K562 (cell line): ENCODE results near the gene GUK1. TPM values are rescaled to one million over a fixed set of nuclear protein-coding genes. Genes with fewer than 3 reads are reported as not detected.

Source experiments
- CXXC5 ChIP-seq: fragments of 250-450 bp; sonication (Bioruptor Pico); IDR thresholded peaks from 2 replicates; pipeline ENCODE4 v1.8.0; 2022; ENCODE audit warnings: inconsistent platforms, mild to moderate bottlenecking, moderate library complexity
- IFI16 ChIP-seq: fragments of 250-450 bp; sonication (Bioruptor Pico); IDR thresholded peaks from 2 replicates; pipeline ENCODE4 v2.1.2; 2022; ENCODE audit warnings: mild to moderate bottlenecking, inconsistent platforms
- IRF2 ChIP-seq: sonication (generic); formaldehyde crosslinking; IDR thresholded peaks from 2 replicates; pipeline ENCODE4 v1.8.1; 2022; ENCODE audit warnings: mild to moderate bottlenecking, missing genetic modification reagents
- NCOR1 ChIP-seq: fragments of 450-650 bp; IDR thresholded peaks from 2 replicates; pipeline ENCODE4 v1.6.1; 2016; ENCODE audit warnings: mild to moderate bottlenecking, moderate library complexity
- PRMT5 ChIP-seq: sonication (generic); formaldehyde crosslinking; IDR thresholded peaks from 2 replicates; pipeline ENCODE4 v1.5.0; 2020; ENCODE audit warnings: missing genetic modification reagents
- TGIF2 ChIP-seq: sonication (generic); formaldehyde crosslinking; IDR thresholded peaks from 2 replicates; pipeline ENCODE4 v1.8.1; 2022; ENCODE audit warnings: mild to moderate bottlenecking, missing genetic modification reagents, moderate library complexity
- ZBED1 ChIP-seq: IDR thresholded peaks from 2 replicates; pipeline ENCODE4 v1.6.1; 2014
- ZNF224 ChIP-seq: sonication (generic); formaldehyde crosslinking; IDR thresholded peaks from 2 replicates; pipeline ENCODE4 v1.8.0; 2022; ENCODE audit warnings: mild to moderate bottlenecking, missing genetic modification reagents
- ZNF316 ChIP-seq: fragments of 450-650 bp; IDR thresholded peaks from 2 replicates; pipeline ENCODE4 v1.6.1; 2016
- ZNF324 ChIP-seq: fragments of 250-450 bp; sonication (Bioruptor Pico); IDR thresholded peaks from 2 replicates; pipeline ENCODE4 v1.4.0; 2020; ENCODE audit warnings: mild to moderate bottlenecking
- ZNF695 ChIP-seq: fragments of 450-650 bp; formaldehyde crosslinking; IDR thresholded peaks from 2 replicates; pipeline ENCODE4 v1.4.0; 2020; ENCODE audit warnings: mild to moderate bottlenecking, moderate library complexity
- polyA plus RNA-seq, 8 experiments: library from polyadenylated mRNA; depleted of rRNA in 4 of 8; stranded (reverse) in 5 of 8; unstranded in 3 of 8; fragments of >200 nt; fragmentation: Nextera tagmentation in 2 of 8; fragmentation: Illumina TruSeq in 1 of 8; extraction: Ambion mirVana in 2 of 8; extraction: Trizol in 1 of 8; gene quantifications; 2 replicates each; pipeline versions ENCODE4 v1.2.1 to v1.2.3, GENCODE V29; 2011 to 2014; ENCODE audit warnings: inconsistent platforms in 1 of 8, missing spikeins in 1 of 8
- total RNA-seq, 7 experiments: library from RNA; depleted of rRNA in 6 of 7; stranded (reverse); fragments of >200 nt in 6 of 7; fragmentation: Illumina TruSeq in 2 of 7; extraction: Trizol in 2 of 7; gene quantifications; 2 replicates each; pipeline versions ENCODE4 v1.2.1 to v1.2.3, GENCODE V29; 2011 to 2021; ENCODE audit warnings: low replicate concordance in 1 of 7
- TF ChIP-seq, protein P1 (sequence below): fragments of 250-450 bp; sonication (Bioruptor Pico); IDR thresholded peaks from 2 replicates; pipeline ENCODE4 v1.4.0; 2020
- TF ChIP-seq, protein P2 (sequence below): fragments of 450-650 bp; conservative IDR thresholded peaks from 2 replicates; pipeline ENCODE4 v1.6.1; 2016; ENCODE audit warnings: missing genetic modification characterization, low read depth, mild to moderate bottlenecking, missing compliant biosample characterization, moderate library complexity
- TF ChIP-seq, protein P3 (sequence below), 2 experiments: fragments of 250-450 bp in 1 of 2; fragments of 450-650 bp in 1 of 2; sonication (Bioruptor Pico) in 1 of 2; IDR thresholded peaks; 2 replicates each; pipeline versions ENCODE4 v1.6.1 to v1.8.0; 2016 to 2021; ENCODE audit warnings: mild to moderate bottlenecking in 2 of 2, moderate library complexity in 2 of 2, missing compliant biosample characterization in 1 of 2, missing genetic modification characterization in 1 of 2
- TF ChIP-seq, protein P4 (sequence below), 2 experiments: fragments of 450-650 bp; IDR thresholded peaks; 2 replicates each; pipeline ENCODE4 v1.6.1; 2016
- TF ChIP-seq, protein P5 (sequence below): fragments of 250-450 bp; sonication (Bioruptor Pico); IDR thresholded peaks from 2 replicates; pipeline ENCODE4 v1.6.1; 2021; ENCODE audit warnings: mild to moderate bottlenecking
- TF ChIP-seq, protein P6 (sequence below): fragments of 250-450 bp; sonication (Bioruptor Pico); IDR thresholded peaks from 2 replicates; pipeline ENCODE4 v1.8.0; 2022; ENCODE audit warnings: moderate library complexity, mild to moderate bottlenecking, inconsistent platforms

Gene GUK1
- total and polyA plus RNA-seq, 9 of the 15 experiments (the other 6 are each of a cell fraction or from before 2014, with no cell fraction given) = 7.0 to 331 (median 132) TPM

DNA sequence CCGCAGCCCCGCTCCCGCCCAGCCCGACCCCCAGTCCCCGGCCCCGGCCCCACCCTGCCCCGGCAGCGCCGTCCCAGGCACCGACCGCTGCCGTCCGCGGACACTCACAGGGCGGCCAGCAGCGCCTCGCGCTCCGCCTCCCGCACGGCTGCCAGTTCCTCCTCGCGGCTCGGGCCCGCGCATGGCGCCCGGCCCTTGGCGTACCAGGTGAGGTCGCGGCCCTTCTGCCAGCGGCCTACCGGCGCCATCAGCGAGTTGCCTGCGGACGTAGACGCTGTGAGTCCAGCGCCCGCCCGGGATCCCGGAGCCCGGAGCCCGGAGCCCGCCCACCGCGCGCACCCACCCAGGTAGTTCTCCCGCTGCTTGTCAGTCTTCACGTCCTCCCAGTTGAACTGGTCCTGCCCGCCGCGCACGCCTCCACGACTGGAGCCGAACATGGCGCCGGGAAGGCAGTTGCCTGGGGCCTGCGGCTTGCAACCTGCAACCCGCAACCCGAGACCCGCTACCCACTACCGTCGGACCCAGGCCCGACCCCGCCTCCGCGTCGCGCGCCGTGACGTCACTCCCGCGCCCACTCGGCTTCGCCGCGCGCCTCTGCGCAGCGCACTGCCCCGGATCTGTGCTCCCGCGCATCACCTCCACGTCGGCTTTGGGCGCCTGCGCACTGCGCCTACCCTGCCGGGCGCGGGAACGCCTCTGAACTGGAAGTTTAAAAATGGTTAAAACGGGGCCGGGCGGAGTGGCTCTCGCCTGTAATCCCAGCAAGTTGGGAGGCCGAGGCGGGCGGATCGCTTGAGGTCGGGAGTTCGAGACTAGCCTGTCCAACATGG, 37.1 kb upstream of the GUK1 start, which contains the start of gene C1orf35 (continued):
- TF ChIP-seq NCOR1 = no peak; the same call in 1 of the 2 replicates
- TF ChIP-seq, protein P1, sequence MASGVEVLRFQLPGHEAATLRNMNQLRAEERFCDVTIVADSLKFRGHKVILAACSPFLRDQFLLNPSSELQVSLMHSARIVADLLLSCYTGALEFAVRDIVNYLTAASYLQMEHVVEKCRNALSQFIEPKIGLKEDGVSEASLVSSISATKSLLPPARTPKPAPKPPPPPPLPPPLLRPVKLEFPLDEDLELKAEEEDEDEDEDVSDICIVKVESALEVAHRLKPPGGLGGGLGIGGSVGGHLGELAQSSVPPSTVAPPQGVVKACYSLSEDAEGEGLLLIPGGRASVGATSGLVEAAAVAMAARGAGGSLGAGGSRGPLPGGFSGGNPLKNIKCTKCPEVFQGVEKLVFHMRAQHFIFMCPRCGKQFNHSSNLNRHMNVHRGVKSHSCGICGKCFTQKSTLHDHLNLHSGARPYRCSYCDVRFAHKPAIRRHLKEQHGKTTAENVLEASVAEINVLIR (CRISPR knock-in tag) = peak; percentile 100
- TF ChIP-seq ZNF224 (CRISPR knock-in tag) = no peak
- TF ChIP-seq TGIF2 (CRISPR knock-in tag) = peak; percentile 27; the same call in 1 of the 2 replicates
- TF ChIP-seq, protein P2, sequence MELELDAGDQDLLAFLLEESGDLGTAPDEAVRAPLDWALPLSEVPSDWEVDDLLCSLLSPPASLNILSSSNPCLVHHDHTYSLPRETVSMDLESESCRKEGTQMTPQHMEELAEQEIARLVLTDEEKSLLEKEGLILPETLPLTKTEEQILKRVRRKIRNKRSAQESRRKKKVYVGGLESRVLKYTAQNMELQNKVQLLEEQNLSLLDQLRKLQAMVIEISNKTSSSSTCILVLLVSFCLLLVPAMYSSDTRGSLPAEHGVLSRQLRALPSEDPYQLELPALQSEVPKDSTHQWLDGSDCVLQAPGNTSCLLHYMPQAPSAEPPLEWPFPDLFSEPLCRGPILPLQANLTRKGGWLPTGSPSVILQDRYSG (tag) = no peak
- TF ChIP-seq, protein P3, sequence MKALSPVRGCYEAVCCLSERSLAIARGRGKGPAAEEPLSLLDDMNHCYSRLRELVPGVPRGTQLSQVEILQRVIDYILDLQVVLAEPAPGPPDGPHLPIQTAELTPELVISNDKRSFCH (CRISPR knock-in tag; IDR thresholded peaks at IDR 0.05) = no peak
- TF ChIP-seq, protein P3 (tag; IDR thresholded peaks at IDR 0.05) = peak; percentile 32; the same call in 1 of the 2 replicates
- TF ChIP-seq ZNF316 = no peak
- no peak for TF ChIP-seq PRMT5 (CRISPR knock-in tag)
- TF ChIP-seq, protein P4, sequence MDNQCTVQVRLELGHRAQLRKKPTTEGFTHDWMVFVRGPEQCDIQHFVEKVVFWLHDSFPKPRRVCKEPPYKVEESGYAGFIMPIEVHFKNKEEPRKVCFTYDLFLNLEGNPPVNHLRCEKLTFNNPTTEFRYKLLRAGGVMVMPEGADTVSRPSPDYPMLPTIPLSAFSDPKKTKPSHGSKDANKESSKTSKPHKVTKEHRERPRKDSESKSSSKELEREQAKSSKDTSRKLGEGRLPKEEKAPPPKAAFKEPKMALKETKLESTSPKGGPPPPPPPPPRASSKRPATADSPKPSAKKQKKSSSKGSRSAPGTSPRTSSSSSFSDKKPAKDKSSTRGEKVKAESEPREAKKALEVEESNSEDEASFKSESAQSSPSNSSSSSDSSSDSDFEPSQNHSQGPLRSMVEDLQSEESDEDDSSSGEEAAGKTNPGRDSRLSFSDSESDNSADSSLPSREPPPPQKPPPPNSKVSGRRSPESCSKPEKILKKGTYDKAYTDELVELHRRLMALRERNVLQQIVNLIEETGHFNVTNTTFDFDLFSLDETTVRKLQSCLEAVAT (IDR thresholded peaks at IDR 0.05) = peak in 1 of 2 experiments; percentile 15; a peak in 1 of 4 replicates
- TF ChIP-seq ZNF324 = no peak
- no peak for TF ChIP-seq IRF2 (CRISPR knock-in tag)
- no peak for TF ChIP-seq IFI16 (CRISPR knock-in tag)
- TF ChIP-seq, protein P5, sequence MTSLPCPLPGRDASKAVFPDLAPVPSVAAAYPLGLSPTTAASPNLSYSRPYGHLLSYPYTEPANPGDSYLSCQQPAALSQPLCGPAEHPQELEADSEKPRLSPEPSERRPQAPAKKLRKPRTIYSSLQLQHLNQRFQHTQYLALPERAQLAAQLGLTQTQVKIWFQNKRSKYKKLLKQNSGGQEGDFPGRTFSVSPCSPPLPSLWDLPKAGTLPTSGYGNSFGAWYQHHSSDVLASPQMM = no peak
- TF ChIP-seq, protein P6, sequence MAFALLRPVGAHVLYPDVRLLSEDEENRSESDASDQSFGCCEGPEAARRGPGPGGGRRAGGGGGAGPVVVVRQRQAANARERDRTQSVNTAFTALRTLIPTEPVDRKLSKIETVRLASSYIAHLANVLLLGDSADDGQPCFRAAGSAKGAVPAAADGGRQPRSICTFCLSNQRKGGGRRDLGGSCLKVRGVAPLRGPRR (CRISPR knock-in tag) = no peak
- TF ChIP-seq ZNF695 (CRISPR knock-in tag) = no peak
- no peak for TF ChIP-seq ZBED1
- TF ChIP-seq CXXC5 (CRISPR knock-in tag) = peak; percentile 99
